Pancreas (tissue), 10 donors: Measurements from ENCODE around the gene KRTAP12-4. TPM values are rescaled to one million over a fixed set of nuclear protein-coding genes. Genes with fewer than 3 reads are reported as not detected.
"Not testable (repeated sequence)": the region's sequence is repeated elsewhere in the genome, so short reads cannot be mapped to it uniquely, and the experiment has no call there.

Source experiments
- ATAC-seq, 4 donors: fragments of 200-7000 bp; cut with Tn5 transposase; one replicate each; pipeline versions ENCODE4 v1.8.0 to v1.9.1; 2020; ENCODE audit warnings: mild to moderate bottlenecking in 4 of 4, moderate library complexity in 4 of 4
- DNase-seq, 6 donors: peaks; one replicate each; pipeline ENCODE4 v3.0.0-alpha.2; 2020
- FAIRE-seq: peaks from 2 replicates; lab custom pipeline; 2012; peaks lifted over from hg19 to GRCh38; lab: Jason Lieb, UNC
- H3K27ac ChIP-seq, 4 donors: fragments of 200-600 bp; sonication (generic); 1 replicate in 3 of 4; 2 replicates in 1 of 4; pipeline versions ENCODE4 v1.5.0 to v1.8.0; 2020
- H3K27me3 ChIP-seq, 4 donors: fragments of 200-600 bp; one replicate each; pipeline ENCODE4 v1.8.0; 2021
- H3K36me3 ChIP-seq, 3 donors: fragments of 200-600 bp; sonication (generic) in 1 of 3; one replicate each; pipeline versions ENCODE4 v1.5.0 to v1.8.0; 2020 to 2021
- H3K4me1 ChIP-seq, 3 donors: fragments of 200-600 bp; one replicate each; pipeline ENCODE4 v1.8.0; 2021
- H3K4me3 ChIP-seq, 4 donors: fragments of 200-600 bp; sonication (generic) in 2 of 4; one replicate each; pipeline versions ENCODE4 v1.5.0 to v1.8.0; 2020 to 2021
- H3K9me3 ChIP-seq, 4 donors: fragments of 200-600 bp; one replicate each; pipeline ENCODE4 v1.8.0; 2021
- WGBS, 2 donors: extraction: QIAGEN DNeasy Blood & Tissue Kit; methylation state at CpG; one replicate each; pipeline ENCODE4 v1.1.7; 2013; 5-methylcytosine and 5-hydroxymethylcytosine counted together
- intact Hi-C, 3 donors: fragments of 100-400 bp; cut with DNase I; formaldehyde crosslinking; loops; one replicate each; pipeline versions ENCODE4 v1.11.1 to v1.14.2; 2022
- polyA plus RNA-seq, 2 donors: library from polyadenylated mRNA; stranded (reverse); fragments of 200-250 nt; gene quantifications; one replicate each; pipeline ENCODE4 v1.2.3, GENCODE V29; 2013
- total RNA-seq, 6 donors: library from RNA; stranded (reverse); fragmentation: NEBNext Ultra II Directional in 4 of 6; extraction: Animal tissue kit (Norgen Biotek cat#: 25700) in 4 of 6; gene quantifications; one replicate each; pipeline versions ENCODE4 v1.2.1 to v1.2.4, GENCODE V29; 2021 to 2023
- TF ChIP-seq, protein P1 (sequence below), 4 donors: fragments of 200-600 bp; sonication (generic) in 3 of 4; IDR thresholded peaks; one replicate each; pipeline versions ENCODE4 v1.5.0 to v1.8.0; 2021; ENCODE audit warnings: antibody characterized with exemption in 4 of 4
- donor health status: healthy with polysubstance abuse.
- donor health status: DM: no; HTN: no; CAD: no; lungs with moderate emphysema.
- donor health status: DM: no; HTN: no; CAD: no.
- donor health status: control.
- donor health status: control.
- donor health status: Bipolar disorder and iron deficiency.
- donor health status: DM: yes; HTN: yes; CAD: no.
- donor health status: DM: no; HTN: no; CAD: no.
- donor health status: DM: no; HTN: no; CAD: no.
- donor health status: DM: yes; HTN: yes; CAD: no.

The KRTAP12-4 gene
- total and polyA plus RNA-seq, 8 donors, result not detected

DNA sequence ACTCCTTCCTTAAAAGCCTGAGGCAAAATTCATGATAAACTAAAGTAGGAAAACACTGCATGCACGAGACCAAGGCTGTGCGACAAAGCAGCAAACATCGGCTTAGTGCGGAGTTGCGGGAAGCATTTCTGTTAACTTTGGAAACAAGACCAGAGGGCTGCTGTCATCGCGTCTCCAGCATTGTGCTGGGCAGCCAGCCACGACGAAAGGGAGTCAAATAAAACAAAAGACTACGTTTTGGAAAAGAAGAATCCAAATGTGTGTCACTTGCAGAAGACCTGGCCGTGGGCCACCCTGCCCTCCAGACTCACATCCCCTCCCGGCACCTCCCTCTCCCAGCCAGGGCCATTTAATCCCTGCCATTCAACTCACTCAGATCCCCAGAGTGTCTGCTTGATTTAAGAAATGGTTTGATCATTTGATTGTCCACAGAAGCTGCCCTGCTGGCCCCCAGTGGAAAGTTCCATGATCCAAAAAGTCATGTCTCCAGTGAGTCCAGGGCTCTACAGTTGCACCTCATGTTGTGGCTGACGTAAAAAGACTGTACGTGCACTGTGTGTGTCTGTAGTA is 10.6 kb downstream of the KRTAP12-4 start:
- Histone ChIP-seq H3K27ac (no peak overlapping the region), H3K4me3 (no peak overlapping the region), H3K4me1 (no peaks in the 10 kb centered on the region), H3K9me3 (no peaks in the 10 kb centered on the region), H3K27me3 (no peaks in the 10 kb centered on the region), H3K36me3 (no peaks in the 10 kb centered on the region)
- FAIRE-seq, result no peak
- whole genome bisulfite sequencing, 2 donors, result 60 to 63% methylated on average over 14 of the region's 14 CpGs
- TF ChIP-seq, protein P1, sequence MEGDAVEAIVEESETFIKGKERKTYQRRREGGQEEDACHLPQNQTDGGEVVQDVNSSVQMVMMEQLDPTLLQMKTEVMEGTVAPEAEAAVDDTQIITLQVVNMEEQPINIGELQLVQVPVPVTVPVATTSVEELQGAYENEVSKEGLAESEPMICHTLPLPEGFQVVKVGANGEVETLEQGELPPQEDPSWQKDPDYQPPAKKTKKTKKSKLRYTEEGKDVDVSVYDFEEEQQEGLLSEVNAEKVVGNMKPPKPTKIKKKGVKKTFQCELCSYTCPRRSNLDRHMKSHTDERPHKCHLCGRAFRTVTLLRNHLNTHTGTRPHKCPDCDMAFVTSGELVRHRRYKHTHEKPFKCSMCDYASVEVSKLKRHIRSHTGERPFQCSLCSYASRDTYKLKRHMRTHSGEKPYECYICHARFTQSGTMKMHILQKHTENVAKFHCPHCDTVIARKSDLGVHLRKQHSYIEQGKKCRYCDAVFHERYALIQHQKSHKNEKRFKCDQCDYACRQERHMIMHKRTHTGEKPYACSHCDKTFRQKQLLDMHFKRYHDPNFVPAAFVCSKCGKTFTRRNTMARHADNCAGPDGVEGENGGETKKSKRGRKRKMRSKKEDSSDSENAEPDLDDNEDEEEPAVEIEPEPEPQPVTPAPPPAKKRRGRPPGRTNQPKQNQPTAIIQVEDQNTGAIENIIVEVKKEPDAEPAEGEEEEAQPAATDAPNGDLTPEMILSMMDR (IDR thresholded peaks at IDR 0.05), result no peak
- DNase-seq, result no peak
- no peak for ATAC-seq
- intact Hi-C loops, result no loop called here

- TF ChIP-seq, protein P1 (IDR thresholded peaks at IDR 0.05), result no peak
- no peak overlapping the region for H3K4me3 ChIP-seq
- no peak overlapping the region for H3K27ac ChIP-seq
- FAIRE-seq, result no peak
- H3K27me3 ChIP-seq, result no peaks in the 10 kb centered on the region
- no peaks in the 10 kb centered on the region for H3K36me3 ChIP-seq
- H3K4me1 ChIP-seq, result no peaks in the 10 kb centered on the region
- H3K9me3 ChIP-seq, result no peaks in the 10 kb centered on the region
- no peak for ATAC-seq
- DNase-seq, result no peak
- intact Hi-C loops, result no loop called here
- WGBS, 2 donors, result 76 to 79% methylated on average over 5 of the region's 5 CpGs
Measured at GRCh38 chr21:44640761-44641160, 13.7 kb downstream of the KRTAP12-4 start.

- ATAC-seq (no peak), FAIRE-seq (no peak), DNase-seq (no peak)
- H3K4me1 ChIP-seq, result no peaks in the 10 kb centered on the region
- TF ChIP-seq, protein P1 (IDR thresholded peaks at IDR 0.05), result no peak
- no peaks in the 10 kb centered on the region for H3K9me3 ChIP-seq
- H3K4me3 ChIP-seq, result no peak overlapping the region
- H3K27me3 ChIP-seq, result no peaks in the 10 kb centered on the region
- intact Hi-C loops, result no loop called here
- H3K36me3 ChIP-seq, result no peaks in the 10 kb centered on the region
- H3K27ac ChIP-seq, result no peak overlapping the region
- WGBS, 2 donors, result 64 to 67% methylated on average over 12 of the region's 12 CpGs
Measured at GRCh38 chr21:44639331-44639655, 15.2 kb downstream of the KRTAP12-4 start.

GRCh38 chr21:44638506-44639330 is 15.7 kb downstream of the KRTAP12-4 start:
- ATAC-seq, H3K9me3 ChIP-seq, FAIRE-seq, H3K4me3 ChIP-seq, H3K27me3 ChIP-seq, H3K4me1 ChIP-seq, DNase-seq, H3K27ac ChIP-seq, H3K36me3 ChIP-seq, intact Hi-C loops: not testable (repeated sequence)
- 61 to 82% methylated on average over 15 to 21 of the region's 21 CpGs for WGBS, 2 donors

- H3K4me1 ChIP-seq, H3K27ac ChIP-seq, intact Hi-C loops, H3K4me3 ChIP-seq, H3K36me3 ChIP-seq, H3K9me3 ChIP-seq, ATAC-seq, DNase-seq, H3K27me3 ChIP-seq, FAIRE-seq: not testable (repeated sequence)
- WGBS, 2 donors, result 41 to 53% methylated on average over 8 to 12 of the region's 12 CpGs
Measured at GRCh38 chr21:44637851-44638348, 16.6 kb downstream of the KRTAP12-4 start.
